Measurements from ENCODE around the gene FAM8A1.

The FAM8A1 gene

GRCh38 chr6:17599877-17600526 is at the start of gene FAM8A1:
FAM8A1 (plus strand) TSS chr6:17600302; CDS start chr6:17600410, 108 bp downstream.
- in situ Hi-C loops (cut with MboI; ENCODE audit: low sequenced_read_pairs), result loop anchor here (25.0 kb wide), 1 partner anchor 212 kb away; no protein-coding TSS in a partner anchor

GRCh38 chr6:17551383-17551958 is 48.6 kb upstream of the FAM8A1 start:
- in situ Hi-C loops (cut with MboI; ENCODE audit: low sequenced_read_pairs), result no loop called here

GRCh38 chr6:17552861-17553260 is 47.2 kb upstream of the FAM8A1 start:
- in situ Hi-C loops (cut with MboI; ENCODE audit: low sequenced_read_pairs), result no loop called here

GRCh38 chr6:17556014-17556413 is 44.1 kb upstream of the FAM8A1 start:
- in situ Hi-C loops (cut with MboI; ENCODE audit: low sequenced_read_pairs), result no loop called here

- in situ Hi-C loops (cut with MboI; ENCODE audit: low sequenced_read_pairs), result no loop called here
Measured at GRCh38 chr6:17562636-17563035, 37.5 kb upstream of the FAM8A1 start.

- in situ Hi-C loops (cut with MboI; ENCODE audit: low sequenced_read_pairs), result no loop called here
Measured at GRCh38 chr6:17565399-17565798, 34.7 kb upstream of the FAM8A1 start.

- in situ Hi-C loops (cut with MboI; ENCODE audit: low sequenced_read_pairs), result loop anchor here (25.0 kb wide), 1 partner anchor 237 kb away; no protein-coding TSS in a partner anchor
Measured at GRCh38 chr6:17574866-17575560, 25.1 kb upstream of the FAM8A1 start.

- in situ Hi-C loops (cut with MboI; ENCODE audit: low sequenced_read_pairs), result loop anchor here (25.0 kb wide), 1 partner anchor 235 kb away; no protein-coding TSS in a partner anchor
Measured at GRCh38 chr6:17577059-17577458, 23.0 kb upstream of the FAM8A1 start.

- in situ Hi-C loops (cut with MboI; ENCODE audit: low sequenced_read_pairs), result loop anchor here (25.0 kb wide), 1 partner anchor 232 kb away; no protein-coding TSS in a partner anchor
Measured at GRCh38 chr6:17580518-17581048, 19.5 kb upstream of the FAM8A1 start.

GRCh38 chr6:17581282-17581681 is 18.8 kb upstream of the FAM8A1 start:
- in situ Hi-C loops (cut with MboI; ENCODE audit: low sequenced_read_pairs), result loop anchor here (25.0 kb wide), 1 partner anchor 231 kb away; no protein-coding TSS in a partner anchor

GRCh38 chr6:17583811-17584210 is 16.3 kb upstream of the FAM8A1 start:
- in situ Hi-C loops (cut with MboI; ENCODE audit: low sequenced_read_pairs), result loop anchor here (25.0 kb wide), 1 partner anchor 228 kb away; no protein-coding TSS in a partner anchor

GRCh38 chr6:17584241-17584803 is 15.8 kb upstream of the FAM8A1 start:
- in situ Hi-C loops (cut with MboI; ENCODE audit: low sequenced_read_pairs), result loop anchor here (25.0 kb wide), 1 partner anchor 228 kb away; no protein-coding TSS in a partner anchor

- in situ Hi-C loops (cut with MboI; ENCODE audit: low sequenced_read_pairs), result loop anchor here (25.0 kb wide), 1 partner anchor 226 kb away; no protein-coding TSS in a partner anchor
Measured at GRCh38 chr6:17585766-17586490, 14.2 kb upstream of the FAM8A1 start.

GRCh38 chr6:17586623-17587022 is 13.5 kb upstream of the FAM8A1 start:
- in situ Hi-C loops (cut with MboI; ENCODE audit: low sequenced_read_pairs), result loop anchor here (25.0 kb wide), 1 partner anchor 226 kb away; no protein-coding TSS in a partner anchor

- in situ Hi-C loops (cut with MboI; ENCODE audit: low sequenced_read_pairs), result loop anchor here (25.0 kb wide), 1 partner anchor 224 kb away; no protein-coding TSS in a partner anchor
Measured at GRCh38 chr6:17588011-17588410, 12.1 kb upstream of the FAM8A1 start.

GRCh38 chr6:17589406-17590096 is 10.6 kb upstream of the FAM8A1 start:
- in situ Hi-C loops (cut with MboI; ENCODE audit: low sequenced_read_pairs), result loop anchor here (25.0 kb wide), 1 partner anchor 223 kb away; no protein-coding TSS in a partner anchor

GRCh38 chr6:17591287-17591686 is 8.8 kb upstream of the FAM8A1 start:
- in situ Hi-C loops (cut with MboI; ENCODE audit: low sequenced_read_pairs), result loop anchor here (25.0 kb wide), 1 partner anchor 221 kb away; no protein-coding TSS in a partner anchor

GRCh38 chr6:17593246-17593645 is 6.9 kb upstream of the FAM8A1 start:
- in situ Hi-C loops (cut with MboI; ENCODE audit: low sequenced_read_pairs), result loop anchor here (25.0 kb wide), 1 partner anchor 219 kb away; no protein-coding TSS in a partner anchor

GRCh38 chr6:17596085-17596484 is 4.0 kb upstream of the FAM8A1 start:
- in situ Hi-C loops (cut with MboI; ENCODE audit: low sequenced_read_pairs), result loop anchor here (25.0 kb wide), 1 partner anchor 216 kb away; no protein-coding TSS in a partner anchor
